HG03280 (cell line): ENCODE data around the gene IMPG2.

Experiments
- ATAC-seq: cut with Tn5 transposase; IDR thresholded peaks from one replicate; pipeline ENCODE4 v1.9.1; 2021; ENCODE audit warnings: mild to moderate bottlenecking, moderate library complexity; ENCODE audit not compliant: unreplicated experiment

The IMPG2 gene

GRCh38 chr3:101278727-101279126 is 41.6 kb downstream of the IMPG2 start:
- ATAC-seq = no peak

- no peak for ATAC-seq
Observed at GRCh38 chr3:101273608-101274007, 46.8 kb downstream of the IMPG2 start.

- no peak for ATAC-seq
Observed at GRCh38 chr3:101273156-101273555, 47.2 kb downstream of the IMPG2 start.

- ATAC-seq = no peak
Observed at GRCh38 chr3:101271728-101272127, 48.6 kb downstream of the IMPG2 start.

- ATAC-seq = no peak
Observed at GRCh38 chr3:101270149-101270548, 50.2 kb downstream of the IMPG2 start.

- no peak for ATAC-seq
Observed at GRCh38 chr3:101268971-101269671, 51.3 kb downstream of the IMPG2 start.

- ATAC-seq = no peak
Observed at GRCh38 chr3:101268141-101268540, 52.2 kb downstream of the IMPG2 start.

GRCh38 chr3:101266566-101266965 is 53.8 kb downstream of the IMPG2 start:
- ATAC-seq = no peak

- no peak for ATAC-seq
Observed at GRCh38 chr3:101266071-101266470, 54.3 kb downstream of the IMPG2 start.

GRCh38 chr3:101262393-101263240 is 57.8 kb downstream of the IMPG2 start:
- ATAC-seq = peak; percentile 89

- no peak for ATAC-seq
Observed at GRCh38 chr3:101261506-101261905, 58.9 kb downstream of the IMPG2 start.

GRCh38 chr3:101259485-101260341 is 60.7 kb downstream of the IMPG2 start:
- no peak for ATAC-seq

- no peak for ATAC-seq
Observed at GRCh38 chr3:101256511-101256910, 63.9 kb downstream of the IMPG2 start.

GRCh38 chr3:101255441-101255840 is 64.9 kb downstream of the IMPG2 start:
- no peak for ATAC-seq

- ATAC-seq = no peak
Observed at GRCh38 chr3:101253396-101253795, 67.0 kb downstream of the IMPG2 start.

GRCh38 chr3:101252945-101253344 is 67.4 kb downstream of the IMPG2 start:
- no peak for ATAC-seq

GRCh38 chr3:101252307-101252706 is 68.1 kb downstream of the IMPG2 start:
- ATAC-seq = no peak

GRCh38 chr3:101251441-101251840 is 68.9 kb downstream of the IMPG2 start:
- no peak for ATAC-seq

GRCh38 chr3:101249522-101249921 is 70.9 kb downstream of the IMPG2 start:
- ATAC-seq = no peak

- ATAC-seq = no peak
Observed at GRCh38 chr3:101248736-101249135, 71.6 kb downstream of the IMPG2 start.

- no peak for ATAC-seq
Observed at GRCh38 chr3:101244212-101244575, 76.2 kb downstream of the IMPG2 start.
